AG04450 (cell line): ENCODE data around the gene TIAL1. TPM values are rescaled to one million over a fixed set of nuclear protein-coding genes. Genes with fewer than 3 reads are reported as not detected.
"Not testable (repeated sequence)": the region's sequence is repeated elsewhere in the genome, so short reads cannot be mapped to it uniquely, and the experiment has no call there.

Source experiments
- CTCF ChIA-PET: fragments of 300-600, 350-600 bp; formaldehyde crosslinking; extraction: SDS; loops from one replicate; lab custom pipeline; 2022; ENCODE audit warnings: antibody characterized with exemption, inconsistent platforms; lab: Charles Lee
- POLR2A ChIA-PET: fragments of 350-600 bp; formaldehyde crosslinking; extraction: SDS; loops from one replicate; lab custom pipeline; 2021; ENCODE audit warnings: antibody characterized with exemption, inconsistent platforms; lab: Yijun Ruan, JAX
- DNase-seq: peaks from one replicate; pipeline ENCODE4 v3.0.0-alpha.2; 2011; ENCODE audit warnings: low read depth, low spot score
- H3K27ac ChIP-seq: one replicate; pipeline ENCODE4 v1.5.1; 2012; ENCODE audit warnings: low read depth, low read length, control low read depth
- H3K27me3 ChIP-seq: one replicate; pipeline ENCODE4 v1.6.0; 2012; ENCODE audit warnings: low read length; ENCODE audit not compliant: control insufficient read depth, insufficient read depth
- H3K4me3 ChIP-seq: 2 replicates; pipeline ENCODE4 v1.5.1; 2011; ENCODE audit warnings: mild to moderate bottlenecking, low read depth, low read length, control low read depth
- H3K9me3 ChIP-seq: 2 replicates; pipeline ENCODE4 v1.5.1; 2012; ENCODE audit warnings: low read length; ENCODE audit not compliant: control insufficient read depth, insufficient read depth
- polyA plus RNA-seq: library from polyadenylated mRNA; depleted of rRNA; stranded (reverse); fragments of >200 nt; gene quantifications from 2 replicates; pipeline ENCODE4 v1.2.3, GENCODE V29; 2011
- TF ChIP-seq, protein P1 (sequence below): IDR thresholded peaks from 2 replicates; pipeline ENCODE4 v1.5.1; 2011; ENCODE audit warnings: low read depth, low read length, control low read depth, inconsistent platforms

Gene TIAL1
- polyA plus RNA-seq, 1 experiment = 113 TPM

- H3K4me3 ChIP-seq = no peak overlapping the region
- no peaks in the 10 kb centered on the region for H3K27me3 ChIP-seq
- H3K27ac ChIP-seq = no peak overlapping the region
- DNase-seq = no peak
- no peaks in the 10 kb centered on the region for H3K9me3 ChIP-seq
- POLR2A ChIA-PET = no interaction called here
- CTCF ChIA-PET = no interaction called here
- TF ChIP-seq, protein P1, sequence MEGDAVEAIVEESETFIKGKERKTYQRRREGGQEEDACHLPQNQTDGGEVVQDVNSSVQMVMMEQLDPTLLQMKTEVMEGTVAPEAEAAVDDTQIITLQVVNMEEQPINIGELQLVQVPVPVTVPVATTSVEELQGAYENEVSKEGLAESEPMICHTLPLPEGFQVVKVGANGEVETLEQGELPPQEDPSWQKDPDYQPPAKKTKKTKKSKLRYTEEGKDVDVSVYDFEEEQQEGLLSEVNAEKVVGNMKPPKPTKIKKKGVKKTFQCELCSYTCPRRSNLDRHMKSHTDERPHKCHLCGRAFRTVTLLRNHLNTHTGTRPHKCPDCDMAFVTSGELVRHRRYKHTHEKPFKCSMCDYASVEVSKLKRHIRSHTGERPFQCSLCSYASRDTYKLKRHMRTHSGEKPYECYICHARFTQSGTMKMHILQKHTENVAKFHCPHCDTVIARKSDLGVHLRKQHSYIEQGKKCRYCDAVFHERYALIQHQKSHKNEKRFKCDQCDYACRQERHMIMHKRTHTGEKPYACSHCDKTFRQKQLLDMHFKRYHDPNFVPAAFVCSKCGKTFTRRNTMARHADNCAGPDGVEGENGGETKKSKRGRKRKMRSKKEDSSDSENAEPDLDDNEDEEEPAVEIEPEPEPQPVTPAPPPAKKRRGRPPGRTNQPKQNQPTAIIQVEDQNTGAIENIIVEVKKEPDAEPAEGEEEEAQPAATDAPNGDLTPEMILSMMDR = no peak
These were observed 20.8 kb downstream of the TIAL1 start for GRCh38 chr10:119575991-119576390.

DNA sequence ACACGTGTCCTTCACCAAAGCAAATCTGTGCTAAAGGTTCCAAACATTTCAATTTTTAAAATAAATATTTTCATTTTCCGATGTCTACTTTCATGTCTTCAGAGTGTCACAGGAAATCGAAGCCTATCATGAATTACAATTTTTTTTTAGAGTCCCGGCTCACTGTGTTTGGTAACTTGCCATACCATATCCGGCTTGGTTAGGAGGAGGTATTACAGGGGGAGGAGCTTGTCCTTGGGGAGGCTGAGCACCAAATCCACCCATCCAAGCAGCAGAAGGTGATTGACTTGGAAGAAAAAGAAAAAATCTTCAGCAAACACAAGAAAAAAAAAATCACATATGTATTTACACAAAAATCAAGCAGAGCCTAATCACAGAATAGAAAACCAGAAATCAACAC is 21.3 kb downstream of the TIAL1 start:
- DNase-seq = no peak
- Histone ChIP-seq H3K9me3 (no peaks in the 10 kb centered on the region), H3K4me3 (no peak overlapping the region), H3K27me3 (no peaks in the 10 kb centered on the region), H3K27ac (no peak overlapping the region)
- ChIA-PET CTCF (no interaction called here), POLR2A (no interaction called here)
- TF ChIP-seq, protein P1 = no peak

GRCh38 chr10:119567978-119568377 is 28.8 kb downstream of the TIAL1 start:
- CTCF ChIA-PET = no interaction called here
- Histone ChIP-seq H3K9me3 (no peaks in the 10 kb centered on the region), H3K27me3 (no peaks in the 10 kb centered on the region), H3K4me3 (no peak overlapping the region), H3K27ac (no peak overlapping the region)
- TF ChIP-seq, protein P1 = no peak
- POLR2A ChIA-PET = interaction anchor here (0.6 kb wide), 1 partner anchor 11 kb away, joined by 3 read pairs; no protein-coding TSS in a partner anchor
- DNase-seq = no peak

DNA sequence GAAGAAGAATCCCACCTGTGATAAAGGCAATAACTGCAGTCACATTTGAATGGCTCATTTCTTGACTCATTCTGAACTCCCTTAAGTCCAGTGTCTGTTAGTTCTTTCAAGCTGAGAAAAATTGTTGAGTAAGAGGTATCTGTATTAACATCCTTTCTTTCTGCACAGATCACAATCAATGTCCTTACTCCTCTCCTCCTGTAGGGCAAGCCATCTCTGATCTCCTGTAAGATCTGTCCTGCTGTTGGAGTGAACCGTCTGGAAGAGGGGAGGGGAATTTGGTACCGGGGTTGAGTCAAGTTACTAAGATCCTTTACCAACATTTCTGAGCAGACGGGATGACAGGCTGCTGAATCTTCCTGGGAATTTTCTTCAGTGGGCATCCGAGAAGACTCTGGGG is 34.7 kb downstream of the TIAL1 start:
- Histone ChIP-seq H3K9me3 (no peaks in the 10 kb centered on the region), H3K27ac (no peak overlapping the region), H3K27me3 (no peaks in the 10 kb centered on the region), H3K4me3 (no peak overlapping the region)
- DNase-seq = no peak
- CTCF ChIA-PET = no interaction called here
- TF ChIP-seq, protein P1 = no peak
- POLR2A ChIA-PET = no interaction called here

- DNase-seq, H3K9me3 ChIP-seq, H3K27ac ChIP-seq, H3K27me3 ChIP-seq, POLR2A ChIA-PET, H3K4me3 ChIP-seq: not testable (repeated sequence)
- CTCF ChIA-PET = interaction anchor here (0.6 kb wide), 1 partner anchor 350 kb away, joined by 4 read pairs; no protein-coding TSS in a partner anchor
These were observed 37.3 kb downstream of the TIAL1 start for GRCh38 chr10:119559511-119559910.

DNA sequence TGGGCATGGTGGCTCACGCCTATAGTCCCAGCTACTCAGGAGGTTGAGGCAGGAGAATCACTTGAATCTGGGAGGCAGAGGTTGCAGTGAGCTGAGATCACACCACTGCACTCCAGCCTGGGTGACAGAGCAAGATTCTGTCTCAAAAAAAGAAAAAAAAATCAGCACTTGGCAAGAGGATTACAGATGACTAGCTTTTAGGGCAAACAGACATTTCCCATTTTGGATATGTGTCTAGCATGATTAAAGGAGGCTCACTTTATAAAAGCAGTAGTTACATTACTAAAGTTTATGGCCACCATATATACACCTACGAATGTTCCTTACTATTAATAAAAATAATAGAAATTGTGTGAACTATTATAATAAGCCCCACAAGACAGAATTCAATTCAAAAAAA is 40.7 kb downstream of the TIAL1 start:
- H3K4me3 ChIP-seq, DNase-seq, H3K27me3 ChIP-seq, H3K27ac ChIP-seq, H3K9me3 ChIP-seq, POLR2A ChIA-PET: not testable (repeated sequence)
- CTCF ChIA-PET = interaction anchor here (1.2 kb wide), 1 partner anchor 358 kb away, joined by 3 read pairs; no protein-coding TSS in a partner anchor
